Suppressor macrophage treated with lipopolysaccharide for 4 hours (primary cell): Measurements from ENCODE around the gene NOC4L.
"Not testable (repeated sequence)": the region's sequence is repeated elsewhere in the genome, so short reads cannot be mapped to it uniquely, and the experiment has no call there.

Source experiments
- DNase-seq: peaks from one replicate; pipeline ENCODE4 v3.0.0-alpha.2; 2020

The NOC4L gene

DNA sequence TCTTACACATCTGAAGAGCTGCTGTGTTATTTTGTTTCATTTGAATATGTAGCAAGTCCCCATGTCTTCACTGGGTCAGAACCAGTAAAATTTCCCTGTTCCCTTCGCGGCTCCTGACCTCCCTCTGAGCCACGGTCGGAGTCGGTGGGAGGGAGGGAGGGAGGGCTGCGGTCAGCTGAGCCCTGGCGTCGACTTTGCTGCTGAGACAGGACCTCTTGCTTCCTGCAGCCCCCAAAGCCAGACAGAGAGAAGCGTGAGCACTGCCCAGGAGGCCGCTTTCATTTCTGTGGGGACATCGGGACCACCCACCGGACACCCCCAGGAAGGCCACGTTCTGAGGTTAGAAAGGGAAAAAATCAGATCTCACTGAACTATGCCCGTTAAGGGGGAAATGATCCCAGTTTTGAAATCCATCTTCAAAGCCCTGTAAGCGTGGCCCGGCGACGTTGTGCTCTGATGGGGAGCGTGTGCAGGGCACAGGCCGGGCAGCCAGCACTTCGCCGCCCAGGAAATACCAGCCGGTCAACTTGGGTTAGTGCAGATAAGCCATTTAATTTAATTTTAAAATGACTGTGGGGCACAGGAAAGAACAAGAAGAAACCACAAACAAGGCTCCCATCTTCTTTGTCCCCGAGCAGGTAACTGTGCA lies 42.1 kb downstream of the NOC4L start:
- DNase-seq = no peak

DNA sequence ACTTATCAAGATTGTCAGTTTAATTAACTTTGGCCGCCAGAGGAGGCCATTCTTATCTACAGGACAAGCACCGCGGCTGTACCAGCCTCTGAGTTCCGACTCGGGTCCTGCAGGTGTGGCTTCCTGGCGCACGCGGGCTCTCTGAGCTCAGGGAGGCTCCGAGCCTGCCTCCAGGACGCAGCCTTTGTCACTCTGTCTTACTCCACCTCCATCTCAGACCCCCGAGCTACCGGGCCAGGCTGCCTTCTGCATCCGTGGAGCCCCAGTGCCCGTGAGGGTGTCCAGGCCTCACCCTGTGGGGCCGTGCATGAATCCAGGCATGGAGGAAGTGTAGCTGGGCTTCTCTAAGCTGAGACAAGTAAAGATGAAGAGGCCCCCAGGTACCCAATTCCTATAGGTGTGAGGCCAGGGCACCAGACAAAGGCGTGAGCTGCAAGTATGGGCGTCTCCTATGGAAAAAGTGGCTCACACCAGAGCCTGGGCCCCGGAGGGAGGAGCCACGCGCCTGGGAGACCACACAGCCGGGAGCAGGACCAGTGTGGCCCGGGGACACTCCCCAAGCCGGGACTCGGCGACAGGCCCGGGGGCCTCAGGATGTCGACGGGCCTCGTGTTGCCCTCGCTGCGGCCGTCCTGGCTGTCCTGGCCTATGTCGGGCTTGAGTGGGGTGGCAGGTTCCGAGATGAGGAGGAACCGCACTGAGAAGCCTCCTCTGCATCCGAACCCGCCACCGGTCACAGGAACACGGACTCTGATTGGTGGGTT lies 42.8 kb downstream of the NOC4L start:
- no peak for DNase-seq

DNA sequence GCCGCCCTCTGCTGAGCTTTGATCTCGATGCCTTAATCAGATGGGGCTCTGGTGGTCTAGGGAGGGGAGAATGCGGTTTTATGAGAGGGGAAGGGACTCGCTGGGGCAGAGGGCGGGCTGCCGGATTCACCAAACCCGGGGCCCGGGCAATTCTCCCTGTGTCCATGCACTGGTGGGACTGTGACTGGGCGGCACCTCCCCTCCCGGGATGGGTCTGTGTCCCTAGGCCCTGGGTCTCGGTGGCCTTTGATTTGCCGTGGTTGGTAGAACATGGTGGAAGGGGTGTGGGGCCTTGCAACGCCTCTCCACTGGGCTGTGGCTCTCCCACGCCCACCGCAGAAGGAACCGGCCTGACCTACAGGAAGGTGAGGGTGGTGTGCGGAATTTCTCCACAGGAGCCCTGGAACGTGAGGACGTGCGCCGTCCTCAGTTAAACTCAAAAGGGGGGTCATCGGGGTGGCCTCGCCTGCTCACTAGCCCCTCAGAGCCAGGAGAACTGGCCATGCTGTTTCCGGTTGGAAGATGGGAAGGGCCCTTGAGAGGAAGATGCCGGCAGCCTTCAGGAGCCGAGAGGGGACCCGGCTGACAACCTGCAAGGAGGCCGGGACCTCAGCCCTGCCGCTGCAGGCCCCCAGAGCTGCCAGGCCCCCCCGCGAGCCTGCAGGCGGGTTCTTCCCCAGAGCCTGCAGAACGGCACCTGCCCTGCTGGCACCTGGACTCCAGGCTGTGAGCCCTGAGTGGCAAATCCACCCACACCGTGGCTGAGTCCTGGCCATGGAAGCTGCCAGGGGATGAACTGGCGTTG lies 43.6 kb downstream of the NOC4L start:
- no peak for DNase-seq

DNA sequence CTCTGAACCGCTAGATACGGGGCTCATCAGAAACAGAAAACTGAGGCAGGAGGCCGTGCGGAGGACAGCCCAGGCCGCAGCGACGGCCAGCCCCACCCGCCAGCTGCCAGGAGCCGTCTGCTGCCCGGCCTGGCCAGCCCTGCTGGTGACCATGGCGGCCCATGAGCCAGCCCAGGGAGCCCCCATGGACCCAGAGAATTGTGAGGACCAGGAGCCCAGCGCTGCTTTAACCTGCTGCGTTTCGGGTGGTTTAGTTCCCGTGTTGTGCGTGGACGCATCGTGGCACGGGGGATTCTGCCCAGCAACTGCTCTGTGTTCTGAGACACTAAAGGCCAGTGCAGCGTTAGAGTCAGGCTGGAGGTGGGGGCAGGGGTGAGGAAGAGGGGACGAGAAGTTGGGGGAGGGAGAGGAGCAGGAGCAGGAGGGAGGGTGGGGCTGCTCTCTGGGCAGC lies 44.2 kb downstream of the NOC4L start:
- no peak for DNase-seq

DNA sequence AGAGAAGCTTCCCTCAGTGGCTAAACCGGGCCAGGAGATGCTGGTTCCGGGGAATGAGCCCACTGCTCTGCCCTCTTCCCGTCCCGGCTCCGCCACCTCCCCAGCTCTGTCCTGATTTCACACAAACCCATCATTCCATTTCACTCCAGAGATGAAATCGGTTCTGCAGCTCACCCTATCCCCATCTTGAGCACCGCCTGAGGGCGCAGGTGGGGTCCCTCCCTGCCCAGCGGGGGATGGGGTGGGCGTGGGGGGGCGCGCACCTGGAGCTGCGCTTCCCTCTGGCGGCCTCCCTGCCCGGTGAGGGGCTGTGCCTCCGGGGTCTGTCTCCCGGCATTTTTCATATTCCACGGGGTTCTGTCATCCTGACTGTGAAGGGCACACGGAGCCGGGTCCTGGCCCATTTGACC lies 44.7 kb downstream of the NOC4L start:
- DNase-seq = no peak

DNA sequence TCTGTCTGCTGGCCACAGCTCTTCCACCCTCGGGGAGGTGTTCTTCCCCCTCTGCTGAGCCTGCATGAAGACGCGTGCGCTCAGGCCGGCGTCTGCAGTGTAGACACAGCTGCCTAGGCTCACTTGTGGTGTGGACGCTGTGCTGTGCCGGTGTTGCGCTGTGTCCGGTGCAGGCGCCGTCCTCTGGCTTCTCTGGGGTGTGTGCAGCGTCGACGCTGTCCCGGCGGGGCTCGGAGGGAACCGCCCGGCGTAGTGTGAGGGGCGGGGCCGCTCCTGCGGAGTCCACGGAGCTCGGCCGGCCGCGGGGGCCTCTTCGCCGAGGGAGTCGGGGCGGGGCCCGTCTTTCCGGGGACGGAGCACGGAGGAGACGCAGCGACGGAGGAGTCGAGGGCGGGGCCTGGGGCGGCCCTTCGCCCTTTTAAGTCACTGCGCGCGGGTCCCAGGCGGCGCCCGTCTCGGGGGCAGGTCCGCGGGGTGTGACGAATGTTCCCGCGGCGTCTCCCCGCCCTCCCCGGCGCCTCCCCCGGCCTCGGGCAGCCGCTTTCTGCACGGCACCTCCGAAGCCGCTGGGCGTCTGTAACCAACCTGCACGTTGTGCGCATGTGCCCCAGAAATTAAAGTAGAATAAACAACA lies 45.2 kb downstream of the NOC4L start:
- peak; percentile 97 for DNase-seq

DNA sequence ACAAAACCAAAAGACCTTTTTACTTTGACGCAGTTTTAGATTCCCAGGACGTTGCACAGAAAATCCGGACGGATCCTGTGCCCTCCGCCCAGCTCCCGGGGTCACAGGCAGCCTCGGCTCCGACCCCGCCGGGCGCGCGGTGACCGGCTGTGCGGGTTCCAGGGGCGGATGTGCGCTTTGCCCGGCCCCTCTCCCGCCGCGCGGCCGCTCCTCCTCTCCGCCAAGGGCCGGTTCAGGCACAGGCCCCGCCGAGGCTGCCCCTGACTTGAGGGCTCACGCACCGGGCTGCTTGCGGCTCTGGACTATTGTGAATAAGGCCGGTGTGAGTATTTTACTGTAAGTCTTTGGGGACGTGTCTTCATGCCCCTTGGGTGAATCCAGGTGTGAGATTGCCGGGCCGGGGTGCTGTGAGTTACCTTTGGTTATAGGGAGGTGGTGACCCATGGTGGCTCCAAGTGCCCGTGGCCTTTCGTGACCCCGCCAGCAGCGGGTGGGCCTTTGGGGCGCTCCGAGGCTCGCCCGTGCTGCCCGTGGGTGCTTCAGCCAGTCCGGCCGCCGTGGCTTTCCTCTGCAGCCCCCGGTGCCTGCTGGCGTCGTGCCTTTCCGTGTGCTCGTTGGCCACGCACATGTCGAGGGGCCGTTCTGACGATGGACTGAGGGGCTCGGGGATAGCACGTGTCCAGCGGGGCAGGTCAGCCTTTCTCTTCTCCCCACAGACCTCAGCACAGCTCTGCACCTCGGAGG lies 45.9 kb downstream of the NOC4L start:
- DNase-seq = no peak

DNA sequence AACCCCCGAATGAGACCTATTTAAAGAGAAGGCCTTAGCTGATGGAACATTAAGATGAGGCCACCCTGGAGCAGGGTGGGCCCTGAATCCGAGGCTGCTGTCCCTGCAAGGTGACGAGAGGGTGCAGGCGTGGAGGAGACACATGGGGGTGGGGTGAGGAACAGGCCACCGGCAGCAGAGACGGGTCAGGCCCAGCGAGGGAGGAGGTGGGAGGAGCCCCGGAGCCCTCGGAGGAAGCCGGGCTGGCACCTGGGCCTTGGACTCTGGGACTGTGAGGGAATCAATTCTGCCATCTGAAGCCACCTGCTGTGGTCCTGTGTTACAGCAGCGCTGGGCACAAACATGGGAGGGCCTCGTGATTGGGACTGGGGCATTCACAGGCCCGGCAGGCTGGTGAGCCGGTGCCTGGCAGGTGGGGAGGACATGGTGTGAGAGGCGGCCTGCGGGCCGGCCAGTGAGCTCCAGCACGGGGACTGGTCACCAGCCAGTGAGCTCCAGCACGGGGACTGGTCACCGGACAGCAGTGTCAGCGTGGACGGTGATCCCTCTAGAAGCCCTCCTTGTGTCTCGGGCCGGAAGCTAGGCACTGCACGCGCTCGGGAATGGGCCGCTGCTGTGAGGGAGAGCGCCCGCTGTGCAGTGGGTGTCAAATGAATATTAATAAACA lies 46.7 kb downstream of the NOC4L start:
- DNase-seq = no peak

DNA sequence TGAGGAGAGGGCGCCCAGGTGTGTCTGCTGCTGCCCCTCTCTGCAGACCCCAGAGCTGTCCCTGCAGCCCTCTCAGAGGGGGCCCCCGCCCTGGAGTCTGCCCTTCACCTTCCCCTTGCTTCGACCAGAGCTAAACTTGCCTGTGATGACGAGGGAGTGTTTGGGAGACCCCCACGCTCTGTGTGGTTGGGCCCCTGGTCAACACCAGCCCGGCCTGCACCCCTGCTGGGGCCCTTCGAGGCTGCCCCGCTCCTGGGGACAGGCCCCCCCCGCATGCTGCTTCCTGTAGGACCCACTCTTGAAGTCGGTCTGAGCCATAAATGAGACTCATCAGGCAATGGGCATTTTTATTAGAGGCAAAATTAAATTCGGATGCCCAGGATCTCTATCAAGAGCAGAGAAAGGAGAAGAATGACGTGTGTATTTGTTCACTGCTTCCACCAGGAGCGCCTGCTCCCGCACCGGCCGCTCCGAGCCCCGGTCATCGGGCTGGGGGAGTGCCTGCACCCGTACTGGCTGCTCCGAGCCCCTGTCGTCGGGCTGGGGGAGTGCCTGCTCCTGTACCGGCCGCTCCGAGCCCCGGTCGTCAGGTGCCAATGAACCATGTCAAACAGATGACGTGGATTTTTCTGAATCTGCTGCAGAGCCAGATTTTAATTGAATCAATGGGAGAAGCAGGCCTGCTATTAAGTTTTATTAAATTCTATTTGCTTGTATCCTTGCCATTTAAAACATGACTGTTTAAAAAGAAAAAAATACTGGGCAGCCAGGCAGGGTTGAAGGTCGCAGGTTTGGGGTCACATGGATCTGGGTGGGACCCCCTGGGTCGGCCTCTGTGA lies 47.7 kb downstream of the NOC4L start:
- no peak for DNase-seq

DNA sequence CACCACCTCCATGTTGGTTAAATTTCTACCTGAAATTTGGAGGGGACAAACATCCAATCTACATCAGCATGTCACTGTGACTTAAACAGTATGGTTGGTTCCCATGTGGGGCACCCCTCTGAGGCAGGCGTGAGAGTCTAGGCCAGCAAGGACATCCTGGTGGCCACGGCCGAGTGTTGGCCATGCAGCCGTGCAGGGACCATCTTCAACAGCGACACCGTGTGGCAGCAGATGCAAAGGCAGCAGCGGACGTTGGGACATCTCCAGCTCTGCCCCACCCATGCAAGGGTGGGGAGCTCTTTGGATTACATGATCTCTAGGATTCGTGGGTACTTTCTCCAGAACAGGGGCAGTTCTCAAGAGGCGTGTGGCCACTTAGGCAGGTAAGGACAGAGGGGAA lies 49.8 kb downstream of the NOC4L start:
- peak; percentile 19 for DNase-seq

DNA sequence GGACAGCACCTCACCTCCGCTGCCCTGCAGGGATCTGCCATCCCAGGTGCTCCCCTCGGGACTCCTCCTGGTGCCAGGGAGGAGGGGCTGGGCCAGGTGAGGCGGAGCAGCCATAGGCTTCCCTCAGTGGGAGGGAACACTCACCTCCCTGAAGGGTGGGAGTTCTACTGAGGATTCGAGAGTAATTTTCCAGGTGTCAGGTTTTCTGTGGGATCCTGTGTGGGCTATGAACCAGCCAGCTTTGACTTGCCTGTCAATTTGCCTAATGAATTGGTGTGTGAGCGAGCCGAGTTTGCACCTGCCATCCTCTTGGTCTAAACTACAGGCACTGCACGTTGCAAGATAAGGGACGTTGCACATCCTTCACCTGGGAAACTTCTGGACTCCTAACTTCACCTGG lies 50.3 kb downstream of the NOC4L start:
- DNase-seq = no peak

DNA sequence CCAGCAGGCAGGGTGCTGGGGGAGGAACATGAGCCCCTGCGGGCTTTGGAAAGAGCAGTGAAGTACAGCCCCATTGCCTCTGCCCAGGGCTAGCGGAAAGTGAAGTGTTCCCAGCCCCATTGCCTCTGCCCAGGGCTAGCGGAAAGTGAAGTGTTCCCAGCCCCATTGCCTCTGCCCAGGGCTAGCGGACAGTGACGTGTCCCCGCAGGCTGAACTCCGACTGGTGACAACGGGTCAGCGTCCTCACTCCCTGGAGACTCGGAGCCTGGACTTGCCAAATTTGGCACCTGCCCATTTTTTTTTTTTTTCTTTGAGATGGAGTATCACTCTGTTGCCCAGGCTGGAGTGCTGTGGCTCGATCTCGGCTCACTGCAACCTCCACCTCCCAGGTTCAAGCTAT lies 51.0 kb downstream of the NOC4L start:
- not testable (repeated sequence) for DNase-seq

DNA sequence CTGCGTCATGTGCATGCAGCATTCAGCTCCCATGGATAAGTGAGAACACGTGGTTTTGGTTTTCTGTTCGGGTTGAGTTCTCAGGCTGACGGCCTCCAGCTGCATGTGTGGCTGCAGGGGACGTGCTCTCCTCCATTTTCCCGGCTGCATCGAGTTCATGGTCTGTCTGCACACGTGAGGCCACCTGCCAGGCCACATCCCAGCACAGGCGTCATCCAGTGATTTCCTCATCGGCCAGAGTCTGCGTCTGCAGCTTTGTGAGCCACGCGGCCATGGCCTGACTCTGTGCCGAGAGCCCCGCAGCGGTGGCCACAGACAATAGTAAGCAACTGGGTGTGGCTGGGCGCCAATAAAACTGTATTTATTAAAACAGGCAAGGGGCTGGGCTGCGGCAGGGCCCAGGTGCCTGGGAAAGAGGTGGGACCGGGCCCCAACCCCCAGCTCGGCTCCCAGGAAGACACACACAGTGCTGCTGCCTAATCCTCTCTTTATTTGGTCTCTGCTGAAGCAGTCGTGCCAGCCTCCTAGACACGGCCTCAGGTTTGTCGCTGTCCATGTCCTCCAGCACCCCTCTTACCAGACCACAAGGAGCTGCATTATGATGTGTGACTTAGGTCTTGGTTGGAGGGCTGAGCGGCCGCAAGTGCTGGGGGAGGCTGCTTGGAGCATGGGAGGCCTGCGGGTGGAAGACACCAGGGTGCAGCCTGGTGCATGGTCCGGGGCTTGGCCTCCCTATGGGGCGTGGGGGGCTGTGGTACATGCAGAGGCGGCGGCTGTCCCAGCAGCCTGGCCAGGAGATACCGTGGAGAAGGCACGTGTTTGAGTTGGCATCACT lies 52.0 kb downstream of the NOC4L start:
- no peak for DNase-seq

DNA sequence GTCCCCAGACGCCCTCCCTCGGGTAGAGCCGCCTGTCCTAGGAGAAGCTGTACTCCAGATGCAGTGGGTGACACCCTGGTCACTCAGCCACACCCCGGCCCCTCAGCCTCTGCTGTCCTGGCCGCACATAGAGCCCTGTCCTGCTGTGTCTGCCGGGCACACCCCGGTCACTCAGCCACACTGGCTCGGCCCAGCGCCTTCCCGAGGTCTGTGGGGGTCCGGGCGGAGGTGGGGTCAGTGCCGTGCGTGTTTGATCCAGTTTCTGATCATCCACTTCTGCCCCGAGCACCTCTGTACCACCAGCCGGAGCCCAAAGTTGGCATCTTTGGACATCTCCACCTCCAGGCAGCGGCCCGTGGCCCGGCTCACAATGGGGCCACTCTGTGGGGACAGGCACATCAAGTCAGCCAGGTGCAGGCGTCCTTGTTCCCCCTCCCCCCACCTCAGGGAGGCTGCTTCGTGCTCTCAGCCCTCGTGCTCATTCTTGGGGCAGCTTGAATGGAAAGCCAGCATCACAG lies 52.7 kb downstream of the NOC4L start:
- DNase-seq = no peak

DNA sequence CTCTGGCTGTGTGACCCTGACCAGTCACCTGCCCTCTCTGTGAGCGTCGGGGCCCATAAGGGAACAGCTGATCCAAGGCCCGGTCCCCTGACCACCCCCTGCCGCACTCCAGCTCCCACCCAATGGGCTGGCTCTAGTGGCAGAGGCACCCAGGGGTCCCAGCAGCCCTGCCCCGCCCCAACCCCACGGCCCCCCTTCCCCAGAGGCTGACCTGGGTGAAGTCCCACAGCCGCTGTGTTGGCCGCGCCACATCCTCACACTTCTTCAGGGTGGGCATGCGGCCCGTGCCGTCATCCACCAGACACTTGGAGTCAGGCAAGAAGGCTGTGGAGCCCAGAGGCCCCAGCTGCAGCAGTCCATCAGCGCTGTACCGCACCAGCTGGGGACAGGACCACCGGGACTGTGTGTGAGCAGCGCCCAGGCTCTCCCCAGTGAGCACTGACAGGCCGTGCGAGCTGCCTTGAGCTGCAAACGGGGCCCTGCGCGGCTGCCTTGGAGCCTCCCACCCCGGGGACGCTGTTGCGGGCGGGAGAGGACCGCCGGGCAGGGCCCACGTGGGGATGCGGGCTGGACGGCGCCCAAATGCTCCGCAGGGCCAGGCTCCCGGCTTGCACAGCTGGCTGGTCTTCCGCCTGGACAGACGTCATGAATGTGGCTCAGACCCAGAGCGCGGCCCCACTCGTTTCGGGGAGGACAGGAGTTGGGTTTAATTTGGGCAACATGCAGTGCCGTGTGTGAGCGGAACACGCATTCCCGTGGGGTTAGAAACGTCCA lies 53.5 kb downstream of the NOC4L start:
- no peak for DNase-seq

DNA sequence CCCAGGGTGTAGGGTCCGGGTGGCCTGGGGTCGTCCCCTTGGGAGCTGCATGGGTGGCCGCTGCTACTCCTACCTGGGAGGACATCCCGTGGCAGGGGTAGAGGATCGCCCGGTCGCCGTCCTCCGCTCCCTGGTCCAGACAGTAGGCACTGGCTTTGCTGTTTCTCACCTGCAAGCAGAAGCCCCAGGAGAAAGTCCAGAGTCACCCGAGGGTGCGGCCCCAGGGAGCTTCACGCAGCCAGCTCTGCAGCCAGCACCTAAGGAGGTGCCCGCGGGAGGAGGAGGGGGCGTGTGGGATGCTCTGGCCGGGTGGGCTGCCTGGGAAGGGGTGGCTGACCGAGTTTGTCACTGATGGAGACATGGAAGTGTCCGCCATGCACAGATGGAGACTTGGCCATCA lies 54.8 kb downstream of the NOC4L start:
- DNase-seq = no peak

DNA sequence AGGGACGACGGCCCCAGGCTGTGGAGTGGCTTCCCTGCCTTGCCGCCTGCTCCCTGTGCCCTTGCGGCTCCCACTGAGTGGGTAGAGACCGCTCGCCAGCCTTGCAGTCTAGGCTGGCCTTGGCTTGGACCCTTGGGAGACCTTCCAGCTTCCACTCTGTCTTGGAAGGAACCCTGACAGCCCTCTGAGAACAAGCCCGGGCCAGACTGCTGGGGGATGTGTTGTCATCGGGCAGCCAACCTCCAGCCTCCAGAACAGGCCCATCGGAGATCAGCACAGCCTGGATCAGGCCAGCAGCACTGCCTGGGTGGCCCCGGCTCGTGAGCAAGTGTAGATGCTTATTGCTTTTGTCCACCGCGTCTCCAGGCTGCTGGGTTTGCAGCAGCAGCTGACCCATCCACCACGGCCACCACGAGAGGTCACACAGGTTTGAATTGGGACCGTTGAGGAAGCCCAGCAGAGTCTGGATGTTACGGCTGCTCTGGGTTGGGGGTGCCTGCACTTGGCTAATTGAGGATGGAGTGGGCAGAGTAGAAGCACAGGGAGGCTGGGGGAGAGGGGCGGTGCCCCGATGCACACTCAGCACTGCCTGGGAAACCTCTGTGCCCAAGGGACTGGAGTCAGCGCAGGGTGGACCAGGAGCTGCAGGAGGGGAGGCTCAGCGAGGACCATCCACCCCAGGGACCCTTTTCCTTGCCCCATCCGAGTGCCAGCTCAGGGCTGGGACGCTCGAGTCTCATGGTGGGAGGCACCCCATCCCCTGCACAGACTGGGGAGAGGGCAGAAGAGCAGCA lies 55.5 kb downstream of the NOC4L start:
- DNase-seq = no peak

DNA sequence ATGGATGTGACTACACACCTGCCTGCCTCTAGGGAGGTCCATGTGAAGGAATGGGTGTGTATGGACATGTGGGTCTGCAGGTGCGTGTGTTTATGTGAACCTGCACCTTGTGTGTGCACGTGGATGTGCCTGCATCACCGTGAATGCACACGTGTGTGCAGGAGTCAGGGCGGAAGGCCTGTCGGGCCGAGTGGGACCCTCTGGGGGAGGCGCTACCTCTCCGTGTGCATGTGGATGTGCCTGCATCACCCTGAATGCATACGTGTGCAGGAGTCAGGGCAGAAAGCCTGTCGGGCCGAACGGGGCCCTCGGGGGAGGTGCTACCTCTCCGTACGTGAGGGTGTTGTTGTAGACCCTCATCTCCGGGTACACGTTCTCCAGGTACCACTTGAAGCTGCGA lies 56.5 kb downstream of the NOC4L start:
- no peak for DNase-seq
